Lower leg skin (tissue), 4 donors: Measurements from ENCODE around the gene PRRT3. TPM values are rescaled to one million over a fixed set of nuclear protein-coding genes. Genes with fewer than 3 reads are reported as not detected.

Source experiments
- DNase-seq, 2 donors: peaks; one replicate each; pipeline ENCODE4 v3.0.0-alpha.2; 2019; ENCODE audit warnings: low spot score in 2 of 2
- H3K4me3 ChIP-seq: fragments of 200-600 bp; sonication (generic); 2 replicates; pipeline ENCODE4 v1.5.1; 2017; ENCODE audit warnings: mild to moderate bottlenecking, low read depth; ENCODE audit not compliant: poor library complexity, severe bottlenecking
- CTCF ChIP-seq, 3 donors: fragments of 450-650 bp; IDR thresholded peaks; one replicate each; pipeline ENCODE4 v1.5.1; 2016; ENCODE audit warnings: antibody characterized with exemption in 3 of 3, mild to moderate bottlenecking in 3 of 3, moderate library complexity in 2 of 3
- POLR2A ChIP-seq, 2 donors: fragments of 450-650 bp; IDR thresholded peaks; one replicate each; pipeline ENCODE4 v1.6.1; 2016 to 2017; ENCODE audit warnings: antibody characterized with exemption in 2 of 2, mild to moderate bottlenecking in 1 of 2, moderate library complexity in 1 of 2
- WGBS, 2 donors: methylation state at CpG; one replicate each; pipeline ENCODE4 v1.1.5; 2018; 5-methylcytosine and 5-hydroxymethylcytosine counted together
- intact Hi-C: fragments of 100-400 bp; cut with DNase I; formaldehyde crosslinking; loops from one replicate; pipeline ENCODE4 v1.15.0; 2023; ENCODE audit warnings: low total_unique reads
- total RNA-seq, 4 donors: library from RNA; depleted of rRNA; stranded (reverse); fragments of >200 nt; gene quantifications; one replicate each; pipeline ENCODE4 v1.1.0, GENCODE V29; 2016

The PRRT3 gene
- total RNA-seq, 4 donors from 2014 or later: 3.2 to 6.4 (median 4.0) TPM

DNA sequence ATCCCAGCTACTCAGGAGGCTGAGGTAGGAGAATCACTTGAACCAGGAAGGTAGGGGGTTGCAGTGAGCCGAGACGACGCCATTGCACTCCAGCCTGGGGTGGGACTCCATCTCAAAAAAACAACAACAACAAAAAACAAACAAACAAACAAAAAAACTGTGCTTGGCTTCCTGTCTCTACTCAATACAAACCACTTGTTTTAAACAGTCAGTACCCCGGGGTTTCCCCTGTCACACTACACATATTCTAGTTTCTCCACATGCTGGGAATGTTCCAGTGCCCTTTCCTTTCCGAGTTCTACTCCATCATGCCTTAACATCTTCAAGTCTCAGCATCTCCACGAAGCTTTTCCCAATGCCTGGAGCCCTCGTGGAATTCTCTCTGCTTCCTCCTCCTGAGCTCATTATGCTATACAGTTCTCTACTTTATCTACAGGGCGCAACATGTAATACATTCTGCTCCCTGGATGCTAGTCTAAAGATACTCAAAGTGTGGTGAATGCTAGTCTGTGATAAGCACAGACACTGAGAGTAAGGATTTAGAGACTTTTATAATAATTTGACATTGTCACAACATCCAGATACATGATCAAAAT is 26.6 kb upstream of the PRRT3 start:
- WGBS, 2 donors: 63 to 72% methylated on average over 8 of the region's 8 CpGs
- intact Hi-C loops: no loop called here
- no peak for DNase-seq
- TF ChIP-seq POLR2A (IDR thresholded peaks at IDR 0.05) (no peak), CTCF (IDR thresholded peaks at IDR 0.05) (no peak)
- no peak overlapping the region for H3K4me3 ChIP-seq

DNA sequence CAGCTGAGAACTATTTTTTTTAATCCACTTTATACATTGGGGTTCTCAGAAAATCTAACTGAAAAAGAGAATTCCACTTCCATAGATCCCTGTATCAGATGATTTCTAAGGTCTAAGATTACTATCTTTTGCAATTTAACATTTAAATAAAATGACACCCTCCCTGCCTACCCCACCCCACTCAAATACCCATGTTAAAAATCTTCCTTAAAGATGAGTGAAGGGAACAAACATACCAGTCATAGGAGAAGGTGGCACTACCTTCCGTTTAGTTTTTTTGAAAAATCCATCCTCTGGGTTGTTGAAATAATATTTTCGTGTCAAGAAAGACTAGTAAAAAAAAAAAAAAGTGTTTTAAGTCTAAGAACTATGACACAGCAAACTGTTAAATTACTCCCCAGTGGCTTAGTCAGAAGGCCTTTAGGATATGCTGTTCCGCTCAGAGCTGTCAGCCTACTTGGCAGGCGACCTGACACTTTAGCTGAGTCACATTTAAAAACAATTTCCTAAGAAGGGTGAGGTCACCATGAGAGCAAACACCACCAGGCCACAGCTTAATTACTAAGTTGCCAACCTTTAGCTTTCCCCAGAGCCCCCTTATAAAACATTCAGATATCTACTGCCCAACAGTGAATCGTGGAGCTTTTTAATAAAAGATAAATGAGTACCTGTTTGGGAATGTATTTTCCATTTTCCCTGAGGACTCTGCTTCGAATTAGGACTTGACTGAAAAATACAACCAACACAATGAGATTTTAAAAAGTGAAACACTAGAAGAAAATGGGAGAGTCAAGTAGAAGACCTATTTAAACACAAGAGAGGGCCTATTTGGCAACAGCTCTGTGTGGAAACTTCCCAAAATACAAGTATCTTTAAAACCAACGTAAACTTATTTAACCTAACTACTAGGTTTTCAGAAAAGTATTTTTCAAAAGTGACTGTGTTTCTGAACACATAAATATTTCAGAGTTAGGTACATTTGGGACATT is 24.8 kb upstream of the PRRT3 start:
- peak; percentile 86 to 93 for DNase-seq
- TF ChIP-seq CTCF (IDR thresholded peaks at IDR 0.05): no peak
- TF ChIP-seq POLR2A (IDR thresholded peaks at IDR 0.05): no peak
- WGBS, 2 donors: 19 to 29% methylated on average over 7 of the region's 7 CpGs
- H3K4me3 ChIP-seq: no peak overlapping the region
- intact Hi-C loops: no loop called here

- 62 to 66% methylated on average over 3 of the region's 3 CpGs for WGBS, 2 donors
- intact Hi-C loops: no loop called here
- TF ChIP-seq POLR2A (IDR thresholded peaks at IDR 0.05) (no peak), CTCF (IDR thresholded peaks at IDR 0.05) (no peak)
- no peak for DNase-seq
- H3K4me3 ChIP-seq: no peak overlapping the region
Measured at GRCh38 chr3:9970020-9970652, 17.9 kb upstream of the PRRT3 start.

- DNase-seq: no peak
- WGBS, 2 donors: 96% methylated on average over 4 of the region's 4 CpGs
- TF ChIP-seq POLR2A (IDR thresholded peaks at IDR 0.05): no peak
- TF ChIP-seq CTCF (IDR thresholded peaks at IDR 0.05): no peak
- intact Hi-C loops: no loop called here
- no peak overlapping the region for H3K4me3 ChIP-seq
Measured at GRCh38 chr3:9969632-9970019, 17.4 kb upstream of the PRRT3 start.

- DNase-seq: no peak
Measured at GRCh38 chr3:9966841-9967240, 14.6 kb upstream of the PRRT3 start.

More at GRCh38 chr3:9966841-9967240, 14.6 kb upstream of the PRRT3 start:
- H3K4me3 ChIP-seq: no peak overlapping the region
- no peak for TF ChIP-seq CTCF (IDR thresholded peaks at IDR 0.05)
- TF ChIP-seq POLR2A (IDR thresholded peaks at IDR 0.05): no peak
- WGBS, 2 donors: 98 to 99% methylated on average over 2 of the region's 2 CpGs
- intact Hi-C loops: no loop called here
